GM21526 (cell line): ENCODE results near the gene SMARCAD1.
"Not testable (repeated sequence)": the region's sequence is repeated elsewhere in the genome, so short reads cannot be mapped to it uniquely, and the experiment has no call there.

Experiments used
- ATAC-seq: cut with Tn5 transposase; IDR thresholded peaks from one replicate; pipeline ENCODE4 v1.9.1; 2021; ENCODE audit warnings: moderate library complexity; ENCODE audit not compliant: unreplicated experiment, low FRiP score

Gene SMARCAD1

GRCh38 chr4:94290245-94290644, 82.6 kb downstream of the SMARCAD1 start:
- no peak for ATAC-seq

- not testable (repeated sequence) for ATAC-seq
Observed at GRCh38 chr4:94293981-94294380, 86.3 kb downstream of the SMARCAD1 start.

GRCh38 chr4:94295473-94295872, 87.8 kb downstream of the SMARCAD1 start:
- ATAC-seq: not testable (repeated sequence)

GRCh38 chr4:94298725-94299252, 91.1 kb downstream of the SMARCAD1 start:
- no peak for ATAC-seq

GRCh38 chr4:94302191-94302590, 94.5 kb downstream of the SMARCAD1 start:
- no peak for ATAC-seq

- peak; percentile 55 for ATAC-seq
Observed at GRCh38 chr4:94304365-94304971, 96.8 kb downstream of the SMARCAD1 start.

- ATAC-seq: no peak
Observed at GRCh38 chr4:94305466-94306225, 98.0 kb downstream of the SMARCAD1 start.

- ATAC-seq: no peak
Observed at GRCh38 chr4:94306713-94307112, 99.0 kb downstream of the SMARCAD1 start.

GRCh38 chr4:94307231-94307871, 99.7 kb downstream of the SMARCAD1 start:
- ATAC-seq: no peak

- not testable (repeated sequence) for ATAC-seq
Observed at GRCh38 chr4:94319927-94320326, 112.3 kb downstream of the SMARCAD1 start.

GRCh38 chr4:94325835-94326234, 118.2 kb downstream of the SMARCAD1 start:
- ATAC-seq: no peak

GRCh38 chr4:94329933-94330332, 122.3 kb downstream of the SMARCAD1 start:
- no peak for ATAC-seq

- ATAC-seq: no peak
Observed at GRCh38 chr4:94332983-94333590, 125.4 kb downstream of the SMARCAD1 start.

- no peak for ATAC-seq
Observed at GRCh38 chr4:94333866-94334265, 126.2 kb downstream of the SMARCAD1 start.

GRCh38 chr4:94334476-94334875, 126.8 kb downstream of the SMARCAD1 start:
- no peak for ATAC-seq

GRCh38 chr4:94334962-94335361, 127.3 kb downstream of the SMARCAD1 start:
- ATAC-seq: no peak

- no peak for ATAC-seq
Observed at GRCh38 chr4:94336303-94336702, 128.6 kb downstream of the SMARCAD1 start.

GRCh38 chr4:94336791-94337190, 129.1 kb downstream of the SMARCAD1 start:
- ATAC-seq: not testable (repeated sequence)

- peak; percentile 88 for ATAC-seq
Observed at GRCh38 chr4:94338681-94339351, 131.2 kb downstream of the SMARCAD1 start.

GRCh38 chr4:94339779-94340178, 132.1 kb downstream of the SMARCAD1 start:
- no peak for ATAC-seq
